CD4-positive, alpha-beta T cell treated with Interleukin-1 beta for 1 hour (primary cell): ENCODE results near the gene P2RX6.
"Not testable (repeated sequence)": the region's sequence is repeated elsewhere in the genome, so short reads cannot be mapped to it uniquely, and the experiment has no call there.

Source experiments
- DNase-seq, 2 donors: peaks; one replicate each; pipeline ENCODE4 v3.0.0-alpha.2; 2020 to 2022

Gene P2RX6

DNA sequence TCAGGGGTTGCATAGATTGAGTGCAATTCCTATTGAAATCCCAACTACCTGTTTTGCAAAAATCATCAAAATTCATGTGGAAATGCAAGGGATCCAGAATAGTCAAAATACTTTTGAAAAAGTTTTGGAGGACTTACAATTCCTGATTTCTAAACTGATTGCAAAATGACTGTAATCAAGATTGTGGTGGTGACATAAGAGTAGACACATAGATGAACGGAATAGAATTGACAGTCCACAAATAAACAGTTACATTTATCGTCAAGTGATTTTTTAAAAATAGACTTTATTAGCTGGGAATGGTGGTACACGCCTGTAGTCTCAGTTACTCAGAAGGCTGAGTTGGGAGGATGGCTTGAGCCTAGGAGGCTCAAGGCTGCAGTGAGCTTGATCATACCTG, 20.0 kb downstream of the P2RX6 start:
- DNase-seq: no peak

DNA sequence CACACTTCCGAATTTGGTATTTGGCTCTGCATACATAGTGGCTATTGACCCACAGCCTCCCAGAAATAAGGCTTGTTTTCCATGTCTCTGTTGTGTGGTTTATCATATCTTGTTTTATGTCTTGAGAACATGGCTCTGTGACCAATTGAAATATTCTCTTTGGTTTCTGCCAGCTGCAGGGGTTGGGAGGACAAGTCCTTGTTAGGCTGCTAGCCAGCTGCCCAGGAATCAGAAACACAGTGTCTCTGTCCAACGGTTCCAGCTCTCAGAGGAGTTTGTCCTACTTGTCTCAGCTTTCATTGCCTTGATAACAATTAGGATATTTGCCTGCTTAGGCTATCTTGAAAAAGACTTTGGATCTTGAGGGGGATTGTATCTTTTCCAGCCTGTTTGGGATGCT, 23.4 kb downstream of the P2RX6 start:
- DNase-seq: no peak

DNA sequence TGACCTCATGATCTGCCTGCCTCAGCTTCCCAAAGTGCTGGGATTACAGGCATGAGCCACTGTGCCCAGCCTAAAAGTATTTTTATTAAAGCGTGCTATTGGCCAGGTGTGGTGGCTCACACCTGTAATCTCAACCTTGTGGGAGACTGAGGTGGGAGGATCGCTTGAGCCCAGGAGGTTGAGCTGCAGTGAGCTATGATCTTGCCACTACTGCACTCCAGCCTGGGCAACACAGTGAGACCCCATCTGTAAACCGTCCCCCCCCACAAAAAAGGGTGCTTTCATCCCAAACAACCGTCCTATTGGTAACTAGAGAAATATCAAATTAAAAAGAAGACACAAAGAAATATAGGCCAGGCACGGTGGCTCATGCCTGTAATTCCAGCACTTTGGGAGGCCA, 24.2 kb downstream of the P2RX6 start:
- DNase-seq: not testable (repeated sequence)

DNA sequence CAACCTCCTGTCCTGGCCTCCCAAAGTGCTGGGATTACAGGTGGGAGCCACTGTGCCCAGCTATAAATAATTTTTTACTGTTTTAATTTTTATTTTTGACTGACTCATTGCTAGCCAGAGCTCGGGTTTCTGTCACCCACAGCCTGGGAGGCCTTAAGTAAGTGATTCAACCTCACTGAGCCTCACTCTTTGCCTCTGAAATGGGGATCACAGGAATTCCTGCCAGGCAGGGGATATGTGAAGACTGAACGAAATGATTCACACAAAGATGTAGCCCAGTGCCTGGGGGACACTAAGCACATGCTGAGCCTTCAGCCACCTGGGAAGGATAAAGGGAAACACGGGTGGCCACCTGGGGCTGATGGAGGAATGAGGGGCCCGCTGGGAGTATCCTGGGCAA, 27.0 kb downstream of the P2RX6 start:
- DNase-seq: no peak

DNA sequence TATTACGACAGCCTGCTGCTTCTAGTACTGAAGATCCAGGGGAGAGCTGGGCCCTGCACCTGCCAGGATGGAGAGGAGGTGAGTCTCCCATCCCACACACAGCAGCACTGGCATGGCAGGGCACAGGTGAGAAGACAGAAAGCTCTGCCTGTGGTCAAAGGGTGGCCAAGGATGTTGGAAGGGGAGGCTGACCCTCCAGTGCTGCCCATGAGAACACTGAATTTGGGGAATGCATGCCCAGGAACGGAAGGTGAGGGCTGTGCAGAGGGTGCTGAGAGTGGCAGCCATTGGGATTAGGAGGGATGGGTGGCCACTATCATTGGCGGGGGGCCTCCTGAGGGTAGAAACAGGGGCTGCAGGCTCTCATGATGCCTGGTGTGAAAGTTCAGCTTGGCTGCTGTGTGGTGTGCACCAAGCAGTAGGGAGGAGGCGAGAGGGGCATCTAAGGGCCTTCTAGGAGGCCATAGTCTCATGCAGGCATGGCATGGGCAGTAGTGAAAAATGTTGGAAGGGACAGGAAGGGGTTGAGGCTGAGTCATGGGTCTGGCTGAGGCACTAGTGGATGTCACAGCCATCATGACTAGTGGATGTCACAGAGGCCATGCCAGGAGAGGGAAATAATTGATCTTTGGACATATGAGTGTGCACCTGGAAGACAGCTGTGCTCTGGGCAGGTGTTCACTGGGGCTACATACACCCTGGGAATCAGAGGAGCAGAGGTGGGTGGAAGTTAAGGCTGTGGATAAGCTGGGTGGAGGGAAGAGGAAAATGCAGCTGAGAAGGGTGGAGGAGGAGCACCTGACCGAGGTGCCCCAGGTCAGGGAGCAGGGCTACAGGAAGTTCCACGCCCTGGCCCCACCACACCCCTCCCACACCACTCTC, 28.3 kb downstream of the P2RX6 start:
- no peak for DNase-seq

DNA sequence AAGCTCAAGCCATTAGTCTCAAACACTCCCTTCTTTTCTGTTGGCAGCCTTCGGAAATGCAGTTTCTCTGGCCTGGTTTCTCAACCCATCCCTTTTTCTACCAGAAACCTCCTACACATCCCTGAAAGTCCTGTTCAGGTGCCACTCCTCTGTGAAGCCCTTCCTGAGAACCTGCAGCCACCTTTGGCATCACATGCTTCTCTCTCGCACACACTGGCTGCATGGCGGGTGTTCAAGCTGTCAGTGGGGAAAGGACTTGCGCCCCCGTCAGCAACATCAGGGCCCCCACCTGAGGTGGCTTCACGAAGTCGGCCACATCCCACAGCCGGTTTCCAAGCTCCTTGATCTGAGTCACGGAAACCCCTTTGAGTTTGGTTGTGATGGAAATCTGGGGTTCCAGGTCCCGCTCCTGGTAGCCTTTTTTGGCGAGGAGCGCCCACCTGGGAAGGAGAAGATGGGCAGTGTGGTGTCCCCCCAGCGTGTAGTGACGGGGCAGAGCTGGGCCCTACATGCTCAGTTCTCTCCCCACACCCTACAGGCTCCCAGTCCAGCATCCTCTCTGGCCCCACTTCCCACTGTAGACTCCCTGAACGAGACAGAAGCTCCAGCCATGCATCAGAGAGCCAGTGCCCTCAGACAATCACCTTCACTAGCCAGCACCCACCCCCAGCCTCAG, 29.0 kb downstream of the P2RX6 start:
- no peak for DNase-seq

DNA sequence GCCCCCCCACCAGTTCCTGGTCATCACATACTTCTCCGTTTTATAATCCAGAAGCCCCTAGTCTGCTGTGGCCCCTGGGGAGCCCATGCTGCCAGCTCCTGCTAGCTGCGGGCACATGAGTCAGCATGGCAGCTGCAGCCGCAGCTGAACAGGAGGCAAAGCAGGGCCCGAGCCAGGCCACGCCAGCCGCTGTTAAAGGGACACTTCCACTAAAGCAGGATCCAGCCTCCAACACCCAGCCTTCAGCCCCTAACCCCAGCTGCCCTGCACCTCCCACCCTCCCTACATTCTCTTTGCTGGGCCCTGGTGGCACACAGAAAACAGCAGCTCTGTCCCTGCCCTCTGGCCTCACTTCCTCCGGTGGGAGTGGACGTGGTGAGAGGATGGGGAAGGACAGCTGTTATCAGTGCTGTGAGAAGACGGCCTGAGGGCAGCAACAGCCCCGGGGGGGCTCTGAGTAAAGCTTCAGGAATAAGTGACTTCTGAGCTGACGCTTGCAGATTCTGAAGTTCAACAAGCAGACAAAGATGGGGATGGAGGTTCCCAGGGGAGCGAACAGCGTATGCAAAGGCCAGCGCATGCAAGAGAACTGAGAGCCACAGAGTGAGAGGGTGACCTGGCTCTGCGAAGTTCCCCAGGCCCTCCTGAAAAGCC, 30.1 kb downstream of the P2RX6 start:
- DNase-seq: no peak

DNA sequence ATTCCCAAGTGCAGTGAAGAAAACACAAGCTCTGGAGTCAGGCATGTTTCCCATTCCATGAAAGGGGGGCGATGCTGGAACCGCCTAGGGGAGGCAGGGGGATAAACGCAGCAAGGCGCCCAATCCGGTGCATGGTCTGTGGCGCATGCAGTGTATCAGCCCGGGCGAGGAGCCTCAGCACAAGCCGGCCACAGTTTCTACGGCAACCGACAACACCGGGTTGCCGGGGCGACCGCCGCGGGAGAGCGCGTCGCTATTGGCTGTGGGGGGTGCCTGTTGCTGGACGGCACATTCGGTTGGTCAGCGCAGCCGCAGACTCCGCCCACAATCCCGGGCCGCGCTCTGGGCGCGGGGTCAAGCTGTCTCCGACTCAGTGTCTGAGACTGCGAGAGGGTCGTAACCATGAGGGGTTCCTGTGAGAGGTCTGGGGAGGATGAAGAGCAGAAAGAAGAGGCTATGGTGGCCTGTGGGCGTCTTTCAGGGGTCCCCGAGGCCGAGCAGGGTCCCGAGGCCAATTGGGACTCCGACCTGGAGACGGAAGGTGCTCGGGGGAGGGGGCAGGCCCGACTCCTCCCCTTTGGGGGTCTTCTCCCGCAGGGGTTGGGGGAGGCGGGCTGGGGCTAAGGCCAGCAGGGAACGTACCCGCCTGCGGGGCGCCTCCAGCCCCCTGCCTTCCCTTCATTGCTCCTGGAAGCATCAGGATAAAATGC, 30.8 kb downstream of the P2RX6 start, which contains the start of gene LRRC74B:
Gene LRRC74B, plus strand, starts transcription at position 362 of the 710 bp plus-strand sequence. Its CDS starts 41 bp downstream, at position 403.
- peak; percentile 71 to 83 for DNase-seq

DNA sequence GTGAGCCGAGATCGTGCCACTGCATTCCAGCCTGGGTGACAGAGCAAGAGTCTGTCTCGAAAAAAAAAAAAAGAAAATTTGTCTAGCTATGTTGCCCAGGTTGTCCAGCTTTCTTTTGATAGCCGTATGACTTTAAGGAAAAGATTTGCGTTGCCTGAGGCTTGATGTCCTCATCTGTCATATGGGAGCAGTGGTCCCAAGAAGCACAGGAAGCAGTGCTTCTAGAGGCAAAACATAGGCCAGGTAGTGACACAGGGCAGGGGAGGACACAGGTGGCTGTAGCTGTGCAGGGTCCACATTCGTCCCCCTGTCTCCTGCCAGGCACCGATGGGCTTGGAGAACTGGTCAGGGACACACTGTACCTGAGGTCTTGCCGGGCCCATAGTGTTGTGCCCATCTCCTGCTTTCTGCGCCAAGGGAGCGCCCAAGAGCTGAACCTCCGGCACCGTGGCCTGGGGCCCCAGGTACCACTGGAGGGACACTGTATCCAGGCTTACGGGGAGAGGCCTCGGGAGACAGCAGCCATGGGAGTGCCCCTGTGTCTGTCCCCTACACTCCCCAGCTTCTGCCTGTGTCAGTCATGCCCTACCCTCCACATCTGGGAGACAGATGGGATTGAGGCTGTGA, 32.2 kb downstream of the P2RX6 start:
- no peak for DNase-seq

DNA sequence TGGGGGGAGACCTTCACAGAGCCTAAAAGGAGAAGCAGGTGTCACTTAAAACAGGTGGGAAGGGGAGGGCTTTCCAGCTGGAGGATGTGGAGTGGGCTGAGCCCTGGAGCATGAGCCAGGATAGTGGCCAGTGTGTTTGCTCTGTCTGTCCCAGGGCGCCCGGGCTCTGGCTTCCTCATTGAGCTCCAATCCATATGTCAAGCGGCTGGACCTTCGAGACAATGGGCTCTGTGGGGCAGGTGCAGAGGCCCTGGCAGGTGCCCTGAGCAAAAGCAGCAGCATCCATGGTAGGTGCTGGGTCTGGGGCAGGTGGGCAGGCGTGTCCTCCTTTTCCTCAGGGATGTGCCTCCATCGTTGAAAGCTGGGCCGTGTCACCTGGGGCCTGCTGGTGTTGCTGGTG, 32.8 kb downstream of the P2RX6 start:
- DNase-seq: no peak

DNA sequence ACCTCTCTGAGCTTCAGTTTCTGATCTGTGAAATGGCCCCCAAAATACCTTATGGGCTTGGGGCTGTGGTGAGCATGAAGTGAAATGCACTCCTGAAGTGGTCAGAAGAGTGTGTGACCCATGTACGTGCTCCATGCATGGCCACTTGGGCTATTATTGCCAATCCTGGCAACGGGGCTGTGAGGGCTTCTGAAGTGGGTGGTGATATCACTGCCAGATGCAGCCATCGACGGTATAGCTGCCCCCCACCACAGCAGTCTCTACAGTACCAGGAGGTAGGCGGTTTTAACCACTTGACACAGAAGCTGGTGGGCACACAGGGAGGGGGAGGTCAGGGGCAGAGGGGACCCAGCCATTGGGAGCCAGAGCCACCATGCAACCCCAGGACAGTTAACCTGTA, 33.5 kb downstream of the P2RX6 start:
- DNase-seq: not testable (repeated sequence)

DNA sequence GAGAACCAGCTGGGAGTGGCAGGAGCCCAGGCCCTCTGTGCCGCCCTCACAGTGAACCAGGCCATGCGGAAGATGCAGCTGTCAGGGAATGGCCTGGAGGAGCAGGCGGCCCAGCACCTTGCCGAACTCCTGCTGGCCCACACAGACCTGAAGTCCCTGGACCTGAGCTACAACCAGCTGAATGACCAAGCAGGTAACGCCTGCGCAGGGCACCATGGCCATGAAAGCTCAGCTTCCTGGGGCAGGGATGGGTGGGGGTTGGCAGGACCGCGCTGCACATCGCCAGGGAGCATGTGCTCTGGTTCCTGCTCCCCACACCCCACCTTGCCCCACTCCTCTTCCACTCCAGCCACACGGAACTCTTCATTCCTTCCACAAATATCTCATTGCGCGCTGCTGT, 34.0 kb downstream of the P2RX6 start:
- not testable (repeated sequence) for DNase-seq

DNA sequence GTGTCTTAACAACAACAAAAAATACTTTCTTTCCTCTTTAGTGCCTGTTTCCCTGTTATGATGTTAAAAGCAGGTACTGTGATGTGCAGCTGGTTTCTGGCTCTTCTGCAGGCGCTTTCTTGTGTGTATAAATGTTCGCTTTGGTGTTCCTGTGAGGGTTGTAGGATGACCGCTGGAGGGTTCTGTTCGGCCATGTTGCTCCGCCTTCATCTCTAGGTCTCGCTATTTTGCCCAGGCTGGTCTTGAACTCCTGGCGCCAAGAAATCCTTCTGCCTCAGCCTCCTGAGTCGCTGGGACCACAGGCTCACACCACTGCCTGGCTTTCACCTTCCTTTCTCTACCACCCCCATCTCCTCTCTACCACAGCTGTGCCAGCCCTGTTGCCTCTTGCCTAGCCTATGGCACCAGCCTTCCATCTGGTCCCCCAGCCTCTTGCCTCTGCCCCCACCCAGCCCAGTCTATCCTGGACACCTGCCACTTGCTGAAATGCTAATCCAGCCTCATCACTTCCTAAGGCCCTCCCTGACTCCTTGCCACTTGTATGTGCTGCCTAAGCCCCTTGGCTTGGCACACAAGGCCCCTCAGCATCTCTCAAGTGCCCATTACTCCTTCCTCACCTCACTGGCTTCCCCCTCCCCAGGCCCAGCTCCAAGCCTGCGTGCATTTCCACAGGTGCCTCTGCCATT, 36.3 kb downstream of the P2RX6 start:
- no peak for DNase-seq

DNA sequence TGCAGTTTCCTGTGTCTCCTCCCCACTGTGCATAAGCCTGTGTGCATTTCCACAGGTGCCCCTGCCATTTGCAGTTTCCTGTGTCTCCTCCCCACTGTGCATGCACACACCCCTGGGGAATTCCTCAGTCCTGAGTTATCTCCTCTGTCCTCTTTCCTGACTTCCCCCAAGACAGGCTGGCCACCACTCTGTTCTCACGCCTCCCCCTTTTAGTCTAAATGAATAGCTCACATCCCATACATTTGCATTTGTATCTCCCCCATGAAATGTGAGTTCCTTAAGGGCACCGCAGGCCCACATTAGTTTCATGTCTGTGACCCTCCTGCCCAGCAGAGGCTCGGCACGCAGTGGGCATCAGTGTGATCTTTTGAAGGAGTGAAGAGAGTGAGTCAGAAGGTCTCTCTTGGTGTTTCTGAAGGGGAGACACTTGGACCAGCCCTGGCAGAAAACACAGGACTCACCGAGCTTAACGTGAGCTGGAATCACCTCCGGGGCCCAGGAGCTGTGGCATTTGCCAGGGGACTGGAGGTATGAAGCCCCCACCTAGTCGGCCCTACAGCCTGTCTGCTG, 37.0 kb downstream of the P2RX6 start:
- DNase-seq: no peak

DNA sequence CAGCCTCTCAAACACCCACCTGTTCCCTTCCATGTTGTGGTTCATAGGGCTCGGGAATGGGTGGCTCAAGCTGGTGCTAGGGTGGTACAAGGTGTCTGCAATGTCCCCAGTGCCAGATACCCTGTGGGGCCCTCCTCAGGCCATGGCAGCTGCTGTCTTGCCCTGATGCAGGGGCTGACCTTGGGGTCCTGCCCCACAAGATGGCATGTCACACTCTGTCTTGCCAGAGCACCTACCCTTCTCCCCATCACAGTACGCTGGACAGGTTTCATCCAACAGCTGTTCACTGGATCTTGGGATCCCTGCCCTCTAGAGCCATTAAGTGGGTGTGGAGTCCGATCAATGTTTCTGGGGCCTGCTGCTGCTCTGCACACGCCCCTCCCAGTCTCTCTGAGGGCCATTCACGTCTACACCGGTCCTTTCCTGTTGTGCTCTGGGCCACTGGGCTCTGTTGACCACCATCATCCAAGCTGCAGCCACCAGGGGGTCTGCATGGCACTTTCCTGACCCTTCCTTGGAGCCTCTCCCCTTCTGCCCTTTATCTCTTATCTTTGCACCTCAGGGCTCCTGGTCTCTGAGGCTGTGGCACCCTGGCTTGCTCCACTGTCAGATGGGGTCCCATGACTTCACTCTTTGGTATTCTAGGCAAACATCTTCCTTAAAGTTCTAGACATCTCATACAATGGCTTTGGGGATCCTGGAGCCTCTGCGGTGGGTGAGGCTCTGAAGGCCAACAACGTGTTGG, 37.9 kb downstream of the P2RX6 start:
- no peak for DNase-seq

DNA sequence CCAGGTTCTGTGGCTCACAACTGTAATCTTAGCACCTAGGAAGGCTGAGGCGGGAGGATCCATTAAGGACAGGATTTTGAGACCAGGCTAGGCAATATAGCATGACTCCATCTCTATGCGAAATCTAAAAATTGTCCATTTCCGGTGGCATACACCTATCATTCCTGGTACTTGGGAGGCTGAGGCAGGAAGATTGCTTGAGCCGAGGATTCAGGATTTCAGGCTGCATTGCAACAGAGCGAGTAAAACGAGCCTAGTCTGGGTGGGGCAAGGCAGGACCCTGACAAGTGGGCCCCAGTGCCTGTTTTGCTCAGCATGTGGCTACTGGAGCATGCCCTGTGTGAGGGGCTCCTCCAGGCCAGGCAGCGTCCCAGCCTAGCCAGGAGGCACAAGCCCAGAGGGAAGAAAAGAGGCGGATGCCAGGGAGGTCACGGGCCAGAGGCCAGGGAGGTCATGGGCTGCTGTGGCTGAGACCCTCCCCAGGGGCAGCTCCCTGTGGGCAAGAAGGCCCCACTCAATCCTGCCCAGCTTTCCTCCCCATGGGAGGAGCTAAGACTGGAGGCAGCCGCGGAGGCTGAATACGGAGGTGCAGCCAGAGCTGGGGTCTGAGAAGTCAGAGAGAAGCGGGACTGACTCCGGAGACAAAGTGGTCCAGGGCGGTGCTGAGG, 39.2 kb downstream of the P2RX6 start:
- no peak for DNase-seq

DNA sequence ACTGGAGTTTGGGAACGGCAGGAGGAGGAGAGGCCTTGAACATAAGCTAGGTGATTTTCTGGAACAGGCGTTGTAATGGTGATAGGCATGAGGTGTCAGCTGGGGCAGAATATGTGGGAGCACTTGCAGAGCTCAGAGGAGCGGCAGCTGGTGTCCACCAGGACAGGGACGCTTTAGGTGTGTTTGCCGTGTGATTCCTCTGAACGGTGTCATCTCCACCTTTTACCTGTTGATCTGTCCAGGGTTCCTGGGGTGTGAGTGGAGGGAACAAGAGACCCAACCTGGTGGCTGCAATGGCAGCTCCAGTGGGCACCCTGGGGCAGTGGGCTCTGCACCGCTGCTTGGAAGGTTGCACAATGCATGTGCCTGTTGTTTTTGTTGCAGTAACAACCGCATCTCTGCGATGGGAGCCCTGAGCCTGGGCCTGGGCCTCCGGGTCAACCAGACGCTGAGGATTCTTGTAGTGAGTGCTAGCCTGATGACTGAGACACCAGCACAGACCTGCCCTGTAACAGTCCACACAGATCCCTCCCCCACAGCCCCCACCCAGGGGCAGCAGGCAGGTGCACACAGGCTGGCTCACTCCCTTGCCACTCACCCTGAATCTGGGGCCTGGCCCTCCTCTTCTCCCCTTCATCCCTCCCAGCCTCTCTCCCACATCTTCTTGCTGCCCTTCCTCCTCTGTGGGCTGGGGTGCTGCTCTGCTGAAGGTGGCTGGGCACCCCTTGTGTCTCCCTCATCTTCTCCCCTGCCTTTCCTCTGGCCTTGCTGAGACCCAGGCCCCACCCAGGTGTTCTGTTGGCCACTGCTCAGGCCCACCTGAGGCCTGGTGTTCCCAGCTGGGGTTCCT, 40.0 kb downstream of the P2RX6 start:
- no peak for DNase-seq

DNA sequence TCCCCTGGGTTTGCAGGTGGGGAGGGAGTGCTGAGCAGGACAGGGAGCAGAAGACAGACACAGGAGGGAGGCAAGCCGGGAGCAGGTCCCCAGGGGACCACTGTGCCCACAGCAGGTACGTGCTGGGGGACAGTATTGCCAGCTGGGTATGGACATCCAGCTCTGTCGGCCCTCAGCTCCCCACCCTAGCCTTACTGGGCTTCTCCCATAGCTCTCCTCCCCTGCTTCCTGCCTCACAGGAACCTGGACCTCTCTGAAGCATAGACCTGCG, 40.5 kb downstream of the P2RX6 start:
- no peak for DNase-seq

DNA sequence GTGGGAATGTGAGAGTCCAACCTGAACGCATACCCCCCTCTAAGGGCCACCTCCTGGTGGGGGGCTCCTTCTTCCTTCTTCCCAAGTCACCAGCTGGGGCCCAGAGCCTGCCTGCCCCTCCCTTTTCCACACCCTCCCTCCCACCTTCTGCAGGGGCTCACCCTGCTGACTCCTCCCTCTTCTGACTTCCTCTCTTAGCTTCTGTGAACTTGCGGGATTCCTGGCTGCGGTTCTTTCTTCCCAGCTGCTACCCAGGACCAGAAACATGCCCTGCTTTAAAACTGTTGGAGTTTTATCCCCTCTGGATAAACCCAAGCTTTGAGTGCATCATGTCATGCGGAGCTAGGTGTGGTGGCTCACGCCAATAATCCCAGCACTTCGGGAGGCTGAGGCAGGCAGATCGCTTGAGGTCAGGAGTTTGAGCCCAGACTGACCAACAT, 40.9 kb downstream of the P2RX6 start:
- DNase-seq: no peak
